ENCODE results near the gene STPG1.

The STPG1 gene

DNA sequence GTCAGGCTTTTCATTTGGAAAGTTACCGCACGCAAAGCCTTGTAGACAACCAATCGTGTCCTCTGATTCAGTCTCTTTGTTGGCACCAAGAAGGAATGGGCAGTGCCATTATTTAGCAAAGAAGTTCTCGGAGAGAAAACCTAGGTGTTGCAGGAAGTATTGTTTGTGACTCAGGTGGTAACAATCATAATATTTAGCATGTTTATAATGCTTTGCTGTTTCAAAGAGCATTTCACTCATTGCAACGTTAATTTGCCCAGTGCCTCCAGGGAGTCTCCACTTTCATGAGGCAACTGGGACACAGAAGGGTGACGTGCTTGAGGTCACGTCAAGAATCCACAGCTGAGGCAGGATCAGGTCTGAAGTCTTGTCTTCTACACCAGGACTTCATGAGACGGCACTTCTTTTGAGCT, 31.4 kb downstream of the STPG1 start:
- Histone ChIP-seq H3K27me3 (ENCODE audit: insufficient read depth, poor library complexity, severe bottlenecking) (no peaks in the 10 kb centered on the region), H3K4me3 (replicated peaks; ENCODE audit: insufficient read depth, low read length) (no peak overlapping the region), H3K27ac (replicated peaks) (no peak overlapping the region)
- no peak for DNase-seq (ENCODE audit: low read depth in 1 of 2, low spot score in 1 of 2)
- TF ChIP-seq GABPA (IDR thresholded peaks at IDR 0.05; ENCODE audit: low read depth): no peak
- TF ChIP-seq, protein P1, sequence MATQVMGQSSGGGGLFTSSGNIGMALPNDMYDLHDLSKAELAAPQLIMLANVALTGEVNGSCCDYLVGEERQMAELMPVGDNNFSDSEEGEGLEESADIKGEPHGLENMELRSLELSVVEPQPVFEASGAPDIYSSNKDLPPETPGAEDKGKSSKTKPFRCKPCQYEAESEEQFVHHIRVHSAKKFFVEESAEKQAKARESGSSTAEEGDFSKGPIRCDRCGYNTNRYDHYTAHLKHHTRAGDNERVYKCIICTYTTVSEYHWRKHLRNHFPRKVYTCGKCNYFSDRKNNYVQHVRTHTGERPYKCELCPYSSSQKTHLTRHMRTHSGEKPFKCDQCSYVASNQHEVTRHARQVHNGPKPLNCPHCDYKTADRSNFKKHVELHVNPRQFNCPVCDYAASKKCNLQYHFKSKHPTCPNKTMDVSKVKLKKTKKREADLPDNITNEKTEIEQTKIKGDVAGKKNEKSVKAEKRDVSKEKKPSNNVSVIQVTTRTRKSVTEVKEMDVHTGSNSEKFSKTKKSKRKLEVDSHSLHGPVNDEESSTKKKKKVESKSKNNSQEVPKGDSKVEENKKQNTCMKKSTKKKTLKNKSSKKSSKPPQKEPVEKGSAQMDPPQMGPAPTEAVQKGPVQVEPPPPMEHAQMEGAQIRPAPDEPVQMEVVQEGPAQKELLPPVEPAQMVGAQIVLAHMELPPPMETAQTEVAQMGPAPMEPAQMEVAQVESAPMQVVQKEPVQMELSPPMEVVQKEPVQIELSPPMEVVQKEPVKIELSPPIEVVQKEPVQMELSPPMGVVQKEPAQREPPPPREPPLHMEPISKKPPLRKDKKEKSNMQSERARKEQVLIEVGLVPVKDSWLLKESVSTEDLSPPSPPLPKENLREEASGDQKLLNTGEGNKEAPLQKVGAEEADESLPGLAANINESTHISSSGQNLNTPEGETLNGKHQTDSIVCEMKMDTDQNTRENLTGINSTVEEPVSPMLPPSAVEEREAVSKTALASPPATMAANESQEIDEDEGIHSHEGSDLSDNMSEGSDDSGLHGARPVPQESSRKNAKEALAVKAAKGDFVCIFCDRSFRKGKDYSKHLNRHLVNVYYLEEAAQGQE (IDR thresholded peaks at IDR 0.05; ENCODE audit: insufficient replicate concordance, low read depth): no peak
- no peak for TF ChIP-seq POLR2AphosphoS5 (IDR thresholded peaks at IDR 0.05; ENCODE audit: low read depth)
- TF ChIP-seq, protein P2, sequence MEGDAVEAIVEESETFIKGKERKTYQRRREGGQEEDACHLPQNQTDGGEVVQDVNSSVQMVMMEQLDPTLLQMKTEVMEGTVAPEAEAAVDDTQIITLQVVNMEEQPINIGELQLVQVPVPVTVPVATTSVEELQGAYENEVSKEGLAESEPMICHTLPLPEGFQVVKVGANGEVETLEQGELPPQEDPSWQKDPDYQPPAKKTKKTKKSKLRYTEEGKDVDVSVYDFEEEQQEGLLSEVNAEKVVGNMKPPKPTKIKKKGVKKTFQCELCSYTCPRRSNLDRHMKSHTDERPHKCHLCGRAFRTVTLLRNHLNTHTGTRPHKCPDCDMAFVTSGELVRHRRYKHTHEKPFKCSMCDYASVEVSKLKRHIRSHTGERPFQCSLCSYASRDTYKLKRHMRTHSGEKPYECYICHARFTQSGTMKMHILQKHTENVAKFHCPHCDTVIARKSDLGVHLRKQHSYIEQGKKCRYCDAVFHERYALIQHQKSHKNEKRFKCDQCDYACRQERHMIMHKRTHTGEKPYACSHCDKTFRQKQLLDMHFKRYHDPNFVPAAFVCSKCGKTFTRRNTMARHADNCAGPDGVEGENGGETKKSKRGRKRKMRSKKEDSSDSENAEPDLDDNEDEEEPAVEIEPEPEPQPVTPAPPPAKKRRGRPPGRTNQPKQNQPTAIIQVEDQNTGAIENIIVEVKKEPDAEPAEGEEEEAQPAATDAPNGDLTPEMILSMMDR (IDR thresholded peaks at IDR 0.05; ENCODE audit: insufficient read depth, low read length): no peak
- TF ChIP-seq SPI1 (IDR thresholded peaks at IDR 0.05; ENCODE audit: borderline replicate concordance, low read depth): no peak

DNA sequence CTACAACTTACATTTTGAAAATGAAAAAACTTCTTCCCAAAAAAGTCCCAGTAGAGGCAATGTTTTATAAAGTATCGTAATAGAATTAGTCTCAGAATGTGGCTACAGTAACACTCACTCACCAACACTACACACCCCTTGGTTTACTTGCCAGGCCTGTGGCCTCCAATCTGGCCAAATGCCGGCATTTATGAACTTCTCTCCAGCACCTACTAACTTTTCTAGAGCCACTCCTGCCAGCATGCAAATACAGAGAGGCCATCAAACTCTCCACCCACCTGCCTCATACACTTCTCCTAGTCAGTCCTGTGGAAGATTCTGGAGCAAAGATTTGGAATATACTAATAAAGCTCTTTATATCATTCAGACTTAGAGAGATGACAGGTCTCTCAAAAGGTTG, 32.3 kb downstream of the STPG1 start:
- no peak for DNase-seq (ENCODE audit: low read depth in 1 of 2, low spot score in 1 of 2)

DNA sequence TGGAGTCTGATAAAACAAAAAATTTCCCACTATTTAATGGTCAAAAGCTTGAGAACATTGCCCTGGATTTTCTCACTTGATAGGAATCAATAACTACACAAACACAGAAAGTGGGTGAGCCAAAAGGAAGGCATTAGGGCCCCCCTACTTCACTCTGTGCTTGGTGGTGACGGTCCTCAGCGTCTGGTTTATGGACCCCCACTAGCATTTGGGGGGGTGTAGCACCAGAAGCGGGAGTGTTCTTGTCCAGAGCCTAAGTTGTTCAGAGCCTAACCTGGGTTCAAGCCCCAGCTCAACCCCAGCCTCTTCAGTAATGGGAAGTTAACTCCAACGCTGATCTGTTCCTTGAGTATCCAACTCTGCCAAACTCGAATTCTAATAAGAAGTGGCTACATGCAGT, 33.1 kb downstream of the STPG1 start:
- Histone ChIP-seq H3K4me3 (replicated peaks; ENCODE audit: insufficient read depth, low read length) (no peak overlapping the region), H3K27ac (replicated peaks) (no peak overlapping the region), H3K27me3 (ENCODE audit: insufficient read depth, poor library complexity, severe bottlenecking) (no peaks in the 10 kb centered on the region)
- no peak for DNase-seq (ENCODE audit: low read depth in 1 of 2, low spot score in 1 of 2)
- TF ChIP-seq, protein P1 (IDR thresholded peaks at IDR 0.05; ENCODE audit: insufficient replicate concordance, low read depth): no peak
- no peak for TF ChIP-seq SPI1 (IDR thresholded peaks at IDR 0.05; ENCODE audit: borderline replicate concordance, low read depth)
- TF ChIP-seq, protein P2 (IDR thresholded peaks at IDR 0.05; ENCODE audit: insufficient read depth, low read length): no peak
- TF ChIP-seq GABPA (IDR thresholded peaks at IDR 0.05; ENCODE audit: low read depth): no peak
- TF ChIP-seq POLR2AphosphoS5 (IDR thresholded peaks at IDR 0.05; ENCODE audit: low read depth): no peak

More for the DNA sequence above, 32.3 kb downstream of the STPG1 start:
- Histone ChIP-seq H3K27me3 (ENCODE audit: insufficient read depth, poor library complexity, severe bottlenecking) (no peaks in the 10 kb centered on the region), H3K4me3 (replicated peaks; ENCODE audit: insufficient read depth, low read length) (no peak overlapping the region), H3K27ac (replicated peaks) (no peak overlapping the region)
- TF ChIP-seq, protein P2 (IDR thresholded peaks at IDR 0.05; ENCODE audit: insufficient read depth, low read length): no peak
- no peak for TF ChIP-seq SPI1 (IDR thresholded peaks at IDR 0.05; ENCODE audit: borderline replicate concordance, low read depth)
- TF ChIP-seq GABPA (IDR thresholded peaks at IDR 0.05; ENCODE audit: low read depth): no peak
- TF ChIP-seq, protein P1 (IDR thresholded peaks at IDR 0.05; ENCODE audit: insufficient replicate concordance, low read depth): no peak
